GM19467 (cell line): ENCODE data around the gene DSCAML1.

ENCODE experiments used
- ATAC-seq: cut with Tn5 transposase; IDR thresholded peaks from one replicate; pipeline ENCODE4 v1.9.1; 2021; ENCODE audit warnings: mild to moderate bottlenecking, moderate library complexity; ENCODE audit not compliant: unreplicated experiment

DSCAML1 gene

DNA sequence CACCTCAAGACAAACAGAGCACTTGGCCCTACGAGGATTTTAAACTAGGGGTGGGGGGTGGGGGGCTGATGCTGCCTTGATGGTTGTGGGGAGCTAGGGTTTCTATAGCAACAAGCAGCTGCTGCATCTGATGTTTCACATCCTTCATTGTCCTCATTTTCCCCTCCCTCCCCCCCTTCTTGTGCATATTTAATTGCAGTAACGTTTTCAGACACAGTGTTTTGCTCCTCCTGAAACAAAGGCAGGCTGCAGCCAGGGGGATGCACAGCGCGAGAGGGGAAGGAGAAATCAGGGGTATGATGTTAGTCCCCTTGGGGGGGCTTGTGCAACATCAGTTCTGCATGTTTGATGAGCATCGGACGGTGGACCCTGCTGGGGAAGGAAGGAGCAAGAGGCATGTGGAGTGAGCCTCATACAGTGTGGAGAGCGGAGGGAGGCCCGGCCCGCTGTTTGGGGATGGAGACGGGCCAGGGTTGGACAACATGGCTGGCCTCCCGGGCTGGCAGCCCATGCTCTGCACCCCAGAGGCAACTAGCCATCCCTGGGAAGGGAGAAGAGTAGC, 261.1 kb downstream of the DSCAML1 start:
- ATAC-seq = no peak

DNA sequence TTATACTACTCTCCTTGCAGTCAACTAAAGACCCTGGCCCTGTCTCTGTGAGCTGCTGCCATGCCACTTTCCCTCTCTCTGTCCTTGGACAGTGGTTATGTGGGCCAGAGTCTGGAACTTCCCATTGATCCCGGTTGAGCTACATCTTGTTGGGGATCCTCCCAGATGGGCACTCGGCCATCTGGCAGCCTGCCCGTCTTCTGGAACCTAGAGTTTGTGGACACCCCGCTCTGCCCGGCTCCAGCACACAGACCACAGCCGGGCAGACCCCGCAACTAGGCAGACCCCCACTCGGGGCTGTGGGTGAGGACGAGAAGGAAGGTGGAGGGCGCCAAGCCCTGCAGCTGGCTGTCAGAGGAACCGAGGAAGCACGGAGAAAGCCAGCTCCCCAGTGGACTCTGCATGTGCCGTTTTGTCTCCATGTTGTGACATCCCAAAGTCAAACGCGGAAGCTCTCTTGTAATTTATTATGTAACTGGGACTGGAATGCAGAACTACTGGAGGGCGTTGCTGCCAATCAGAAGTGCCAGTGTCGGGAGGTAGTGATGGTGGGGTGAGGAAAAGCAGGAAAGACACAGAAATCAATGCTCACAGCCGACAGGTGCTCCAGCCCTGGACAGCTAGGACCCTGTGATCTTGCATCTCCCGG, 261.7 kb downstream of the DSCAML1 start:
- ATAC-seq = no peak

- ATAC-seq = no peak
Observed at GRCh38 chr11:117532568-117532967, 264.4 kb downstream of the DSCAML1 start.

GRCh38 chr11:117529816-117530215, 267.2 kb downstream of the DSCAML1 start:
- no peak for ATAC-seq

GRCh38 chr11:117528097-117528721, 268.8 kb downstream of the DSCAML1 start:
- no peak for ATAC-seq

DNA sequence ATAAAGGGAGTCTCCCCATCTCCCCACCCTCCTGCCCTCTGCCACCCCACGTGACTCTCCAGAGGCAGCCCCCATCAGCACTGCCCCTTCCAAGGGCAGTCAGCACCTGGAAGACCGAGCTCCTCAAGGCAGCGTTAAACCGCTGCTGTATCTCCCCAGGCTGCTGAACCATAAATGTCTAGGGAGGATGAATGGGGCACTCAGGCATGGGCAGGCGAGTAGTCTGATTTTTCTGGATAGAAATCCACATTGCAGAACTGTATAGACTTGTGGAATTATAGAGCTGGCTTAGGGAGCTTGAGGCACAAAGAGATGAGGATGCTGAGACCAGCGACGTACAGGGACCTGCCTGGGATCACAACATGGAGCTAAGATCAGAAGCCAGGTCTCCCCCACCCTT, 269.7 kb downstream of the DSCAML1 start:
- no peak for ATAC-seq

GRCh38 chr11:117525866-117526542, 271.0 kb downstream of the DSCAML1 start:
- no peak for ATAC-seq

GRCh38 chr11:117524468-117525183, 272.4 kb downstream of the DSCAML1 start:
- ATAC-seq = no peak

DNA sequence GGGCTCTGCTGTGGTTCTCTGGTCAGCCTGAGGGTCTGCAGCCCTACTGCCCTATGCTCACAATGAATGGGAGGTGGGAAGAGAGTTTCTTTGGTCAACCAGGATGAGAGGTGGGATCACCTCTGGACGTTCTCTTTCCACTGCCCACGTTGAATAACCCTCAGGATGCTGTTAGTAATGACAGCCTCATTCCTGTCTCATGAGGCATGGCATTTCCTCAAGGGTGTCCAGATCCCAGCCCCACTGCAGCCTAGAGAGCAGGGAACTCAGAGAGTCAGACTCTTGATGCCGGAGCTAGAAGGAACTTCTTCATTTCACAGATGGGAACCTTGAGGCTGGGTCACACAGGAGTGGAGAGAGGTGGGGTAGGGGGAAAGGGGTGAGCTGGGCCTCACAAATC, 273.3 kb downstream of the DSCAML1 start:
- ATAC-seq = no peak

DNA sequence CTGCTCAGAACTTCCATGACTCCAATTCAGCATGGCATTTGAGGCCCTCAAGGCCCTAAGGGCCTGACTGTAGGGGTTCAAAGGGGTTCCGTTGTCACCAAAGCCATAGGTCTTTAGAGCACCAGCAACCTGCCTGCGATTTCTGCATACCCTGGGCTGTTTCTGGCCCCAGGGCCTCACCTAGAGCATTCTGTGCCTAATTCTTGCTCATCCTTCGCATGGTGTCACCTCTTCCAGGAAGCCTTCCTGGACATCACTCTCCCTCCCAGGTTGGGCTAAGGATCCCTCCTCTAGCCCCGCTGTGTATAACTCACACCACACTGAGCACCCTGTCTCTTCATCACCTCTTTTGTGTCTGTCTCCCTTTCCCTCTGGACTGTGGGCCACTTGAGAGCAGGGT, 275.0 kb downstream of the DSCAML1 start:
- ATAC-seq = no peak

DNA sequence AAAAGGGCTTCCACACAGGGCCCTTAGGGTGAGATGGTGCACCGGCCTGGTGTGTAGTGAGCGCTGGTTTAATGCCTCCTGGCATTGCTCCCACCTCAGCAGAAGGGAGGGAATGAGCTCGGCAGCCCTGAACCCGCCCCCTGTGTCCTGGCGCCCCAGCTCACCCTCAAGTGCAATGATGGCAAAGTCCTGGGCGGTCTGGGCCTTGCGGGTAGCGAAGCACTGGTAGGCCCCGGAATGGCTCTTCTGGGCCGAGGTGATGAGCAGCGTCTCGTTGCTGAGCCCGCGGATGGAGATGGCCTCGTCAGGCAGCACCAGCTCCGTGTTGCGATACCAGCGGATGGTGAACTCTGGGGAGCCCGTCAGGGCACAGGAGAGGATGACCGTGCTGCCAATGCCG, 276.1 kb downstream of the DSCAML1 start:
- no peak for ATAC-seq

DNA sequence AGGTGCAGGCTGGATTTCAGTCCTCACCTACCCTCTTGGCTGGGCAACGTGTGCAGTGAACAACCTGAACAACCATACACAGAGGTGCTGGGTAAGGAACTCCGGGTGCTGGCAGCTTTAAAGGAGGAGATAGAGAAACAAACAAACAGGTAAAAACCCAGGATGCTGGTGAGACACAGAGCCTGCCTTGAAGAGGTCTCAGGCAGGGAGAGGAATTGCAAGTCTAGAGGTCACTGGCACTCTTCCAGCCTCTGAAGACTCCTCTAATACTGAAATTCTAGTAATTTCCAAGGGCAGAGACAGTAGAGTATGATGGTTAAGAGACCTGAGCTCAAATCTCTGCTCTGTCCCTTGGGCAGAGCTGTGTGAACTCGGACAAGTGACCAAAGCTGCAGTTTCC, 276.8 kb downstream of the DSCAML1 start:
- ATAC-seq = no peak

DNA sequence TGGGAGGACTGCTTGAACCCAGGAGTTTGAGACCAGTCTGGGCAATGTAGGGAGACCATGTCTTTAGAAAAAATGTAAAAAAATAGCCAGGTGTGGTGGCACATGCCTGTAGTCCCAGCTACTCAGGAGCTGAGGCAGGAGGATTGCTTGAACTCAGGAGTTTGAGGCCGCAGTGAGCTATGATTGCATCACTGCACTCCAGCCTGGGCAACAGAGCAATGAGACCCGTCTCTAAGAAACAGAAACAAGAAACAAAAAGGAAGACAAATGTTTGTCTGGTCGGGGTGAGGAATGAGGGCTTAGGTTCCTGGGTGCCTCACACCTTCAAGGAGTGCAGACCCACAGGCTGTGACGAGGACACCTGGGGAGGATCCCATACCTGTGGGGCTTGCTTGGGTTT, 277.4 kb downstream of the DSCAML1 start:
- ATAC-seq = no peak

- no peak for ATAC-seq
Observed at GRCh38 chr11:117519170-117519569, 277.8 kb downstream of the DSCAML1 start.

DNA sequence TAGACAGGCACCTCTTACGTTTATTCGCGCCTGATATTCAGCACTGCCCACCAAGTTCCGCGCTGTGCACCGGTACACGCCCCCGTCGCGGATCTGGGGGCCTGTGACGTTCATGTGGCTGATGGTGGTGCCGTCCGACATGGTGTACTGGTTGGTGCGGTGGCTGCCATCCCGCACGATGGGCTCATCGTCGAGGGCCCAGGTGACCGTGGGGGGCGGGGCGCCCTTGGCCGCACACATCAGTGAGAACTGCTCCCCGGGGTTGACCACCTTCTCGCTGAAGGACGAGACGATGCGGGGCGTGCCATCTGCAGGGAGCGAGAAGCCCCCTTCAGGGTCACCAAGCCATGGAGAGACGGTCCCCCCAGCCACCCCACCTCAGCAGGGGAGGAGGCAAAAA, 278.6 kb downstream of the DSCAML1 start:
- no peak for ATAC-seq

GRCh38 chr11:117517097-117517496, 279.9 kb downstream of the DSCAML1 start:
- no peak for ATAC-seq

DNA sequence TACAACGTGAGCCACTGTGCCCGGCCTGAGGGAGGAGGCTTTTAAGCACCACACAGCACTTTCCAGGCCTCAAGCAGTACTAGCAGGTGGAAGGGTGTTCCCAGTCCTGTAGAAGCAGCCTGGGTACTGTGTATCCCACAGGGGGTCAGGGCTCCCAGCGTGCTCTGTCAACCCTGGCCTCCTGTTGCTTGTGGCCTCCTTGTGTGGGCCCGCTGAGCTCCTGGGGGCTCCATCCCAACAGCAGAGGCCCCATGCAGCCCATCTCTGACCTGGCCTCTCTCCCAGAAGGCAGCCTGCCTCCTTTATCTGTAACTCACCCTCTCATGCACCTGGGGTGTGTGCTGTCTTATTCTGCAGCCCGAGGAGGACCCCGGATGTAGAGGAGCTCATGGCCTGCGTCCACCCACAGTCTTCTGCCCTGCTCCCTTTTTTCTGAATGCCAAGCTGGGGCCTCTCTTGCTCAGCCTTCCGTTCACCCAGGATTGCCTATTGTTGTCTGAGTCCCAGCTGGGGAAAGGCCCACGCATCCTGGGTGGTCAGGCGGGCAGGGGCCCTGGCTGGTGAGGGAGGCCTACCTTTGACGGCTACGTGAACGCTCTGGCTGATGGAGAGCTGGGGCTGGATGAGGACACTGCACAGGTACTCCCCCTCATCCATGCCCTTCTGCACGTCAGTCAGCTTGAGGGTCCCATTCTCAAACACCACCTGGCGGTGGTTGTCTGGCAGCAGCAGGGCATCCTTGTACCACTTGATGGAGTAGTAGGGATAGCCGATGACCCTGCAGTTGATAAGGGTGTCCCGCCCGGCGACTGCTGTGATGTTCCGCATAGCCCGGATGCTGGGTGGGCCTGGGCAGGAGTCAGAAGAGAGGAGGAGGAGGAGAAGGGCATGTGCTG, 280.9 kb downstream of the DSCAML1 start:
- no peak for ATAC-seq

DNA sequence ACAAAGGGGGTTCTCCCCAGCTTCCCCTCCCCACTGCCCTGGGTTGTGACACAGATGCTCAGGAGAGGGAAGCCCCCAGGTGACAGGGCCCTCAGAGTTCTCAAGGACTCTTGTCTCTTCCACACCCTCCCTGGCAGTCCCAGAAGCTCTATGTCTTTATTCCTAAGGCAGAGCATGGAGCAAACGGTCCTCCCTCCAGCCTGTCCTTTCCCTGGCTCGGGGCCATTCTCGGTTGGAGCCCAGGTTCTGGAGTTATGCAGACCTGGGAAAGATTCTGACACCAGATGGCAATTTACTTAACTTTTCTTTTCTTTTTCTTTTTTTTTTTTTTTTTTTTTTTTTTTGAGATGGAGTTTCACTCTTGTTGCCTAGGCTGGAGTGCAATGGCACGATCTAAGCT, 282.8 kb downstream of the DSCAML1 start:
- ATAC-seq = no peak

DNA sequence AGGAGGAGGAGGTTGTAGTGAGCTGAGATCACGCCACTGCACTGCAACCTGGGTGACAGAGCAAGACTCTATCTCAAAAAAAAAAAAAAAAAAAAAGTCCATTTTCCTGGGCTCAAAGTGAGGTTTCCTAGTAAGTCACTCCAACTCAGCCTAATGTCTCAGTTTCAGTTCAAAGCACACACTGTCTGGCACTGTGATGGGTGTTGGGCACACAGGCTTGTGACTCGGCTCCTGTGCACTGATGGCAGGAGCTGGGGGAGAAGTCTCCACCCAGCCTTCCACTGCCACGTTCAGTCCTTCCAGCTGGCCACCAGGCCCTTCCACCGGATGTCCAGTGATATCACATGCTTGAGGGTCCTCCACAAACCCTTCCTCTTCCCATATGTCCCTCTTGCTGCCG, 283.4 kb downstream of the DSCAML1 start:
- ATAC-seq = no peak

GRCh38 chr11:117511931-117512539, 285.0 kb downstream of the DSCAML1 start:
- no peak for ATAC-seq
